Mesenchymal stem cell (in vitro differentiated cells and primary cell): ENCODE results near the gene ANO6.
A peak's percentile ranks its signal among the peaks of the same experiment; 100 is the strongest.

Source experiments
- DNase-seq: peaks from one replicate; pipeline ENCODE4 v3.0.0-alpha.2; 2013
- H2AFZ ChIP-seq: one replicate; pipeline ENCODE4 v1.6.1; 2013; ENCODE audit warnings: low read depth, mild to moderate bottlenecking, control low read depth, inconsistent platforms, low read length, moderate library complexity
- H2AK5ac ChIP-seq: 2 replicates; pipeline ENCODE4 v1.6.1; 2013; ENCODE audit warnings: low read length, moderate library complexity, mild to moderate bottlenecking, inconsistent platforms; ENCODE audit not compliant: severe bottlenecking
- H2BK120ac ChIP-seq: one replicate; pipeline ENCODE4 v1.6.1; 2013; ENCODE audit warnings: low read depth, mild to moderate bottlenecking, inconsistent platforms, low read length, moderate library complexity
- H2BK12ac ChIP-seq, 2 experiments: one replicate each; pipeline ENCODE4 v1.6.1; 2013; ENCODE audit warnings: inconsistent platforms in 2 of 2, low read length in 2 of 2, mild to moderate bottlenecking in 2 of 2, moderate library complexity in 2 of 2, control low read depth in 1 of 2
- H2BK15ac ChIP-seq: one replicate; pipeline ENCODE4 v1.6.1; 2013; ENCODE audit warnings: mild to moderate bottlenecking, low read depth, inconsistent platforms; ENCODE audit not compliant: poor library complexity, severe bottlenecking
- H2BK5ac ChIP-seq: 2 replicates; pipeline ENCODE4 v1.6.1; 2013; ENCODE audit warnings: low read depth, mild to moderate bottlenecking, low read length, control low read depth, inconsistent platforms; ENCODE audit not compliant: poor library complexity, severe bottlenecking
- H3K14ac ChIP-seq, 2 experiments: one replicate each; pipeline ENCODE4 v1.6.1; 2013; ENCODE audit warnings: inconsistent platforms in 2 of 2, low read length in 2 of 2, control low read depth in 1 of 2, mild to moderate bottlenecking in 1 of 2, moderate library complexity in 1 of 2
- H3K18ac ChIP-seq, 2 experiments: one replicate each; pipeline ENCODE4 v1.6.1; 2013; ENCODE audit warnings: inconsistent platforms in 2 of 2, low read length in 2 of 2, control low read depth in 1 of 2, low read depth in 1 of 2, mild to moderate bottlenecking in 1 of 2
- H3K23ac ChIP-seq, 2 experiments: one replicate each; pipeline ENCODE4 v1.6.1; 2013; ENCODE audit warnings: inconsistent platforms in 2 of 2, low read length in 2 of 2, mild to moderate bottlenecking in 2 of 2, moderate library complexity in 2 of 2, control low read depth in 1 of 2
- H3K27ac ChIP-seq: 2 replicates; pipeline ENCODE4 v1.5.1; 2013; ENCODE audit warnings: mild to moderate bottlenecking, moderate library complexity, low read length, control low read depth, inconsistent platforms; ENCODE audit not compliant: poor library complexity, severe bottlenecking
- H3K27me3 ChIP-seq, 2 experiments: 2 replicates each; pipeline versions ENCODE4 v1.6.1 to v1.7.0; 2013; ENCODE audit warnings: low read length in 2 of 2, mild to moderate bottlenecking in 2 of 2, moderate library complexity in 2 of 2, control low read depth in 1 of 2, inconsistent platforms in 1 of 2; ENCODE audit not compliant: control insufficient read depth in 1 of 2, insufficient read depth in 1 of 2
- H3K36me3 ChIP-seq, 2 experiments: 2 replicates each; pipeline versions ENCODE4 v1.6.1 to v1.7.0; 2013; ENCODE audit warnings: low read length in 2 of 2, control low read depth in 1 of 2, inconsistent platforms in 1 of 2, low read depth in 1 of 2, mild to moderate bottlenecking in 1 of 2; ENCODE audit not compliant: insufficient read depth in 2 of 2, control insufficient read depth in 1 of 2
- H3K4ac ChIP-seq, 2 experiments: one replicate each; pipeline ENCODE4 v1.6.1; 2013; ENCODE audit warnings: inconsistent platforms in 2 of 2, low read length in 2 of 2, mild to moderate bottlenecking in 2 of 2, moderate library complexity in 2 of 2, control low read depth in 1 of 2, low read depth in 1 of 2
- H3K4me1 ChIP-seq: 2 replicates; pipeline ENCODE4 v1.6.1; 2013; ENCODE audit warnings: low read depth, low read length, control low read depth; ENCODE audit not compliant: control insufficient read depth, insufficient read depth
- H3K4me2 ChIP-seq: 2 replicates; pipeline ENCODE4 v1.6.1; 2013; ENCODE audit warnings: low read length, mild to moderate bottlenecking, inconsistent platforms; ENCODE audit not compliant: poor library complexity, severe bottlenecking
- H3K4me3 ChIP-seq, 2 experiments: 2 replicates each; pipeline versions ENCODE4 v1.5.1 to v1.7.0; 2013; ENCODE audit warnings: low read length in 2 of 2, mild to moderate bottlenecking in 2 of 2, control low read depth in 1 of 2, low read depth in 1 of 2; ENCODE audit not compliant: insufficient read depth in 1 of 2
- H3K79me1 ChIP-seq: replicated peaks from 2 replicates; pipeline ENCODE4 v1.6.1; 2013; ENCODE audit warnings: mild to moderate bottlenecking, control low read depth, low read length, inconsistent platforms; ENCODE audit not compliant: poor library complexity, severe bottlenecking
- H3K9ac ChIP-seq: 2 replicates; pipeline ENCODE4 v1.7.0; 2013; ENCODE audit warnings: mild to moderate bottlenecking, low read length, moderate library complexity
- H3K9me3 ChIP-seq: 2 replicates; pipeline ENCODE4 v1.7.0; 2013; ENCODE audit warnings: mild to moderate bottlenecking, low read length; ENCODE audit not compliant: control insufficient read depth
- H4K8ac ChIP-seq: one replicate; pipeline ENCODE4 v1.6.1; 2013; ENCODE audit warnings: inconsistent platforms, mild to moderate bottlenecking, low read length, moderate library complexity
- H4K91ac ChIP-seq: one replicate; pipeline ENCODE4 v1.6.1; 2013; ENCODE audit warnings: mild to moderate bottlenecking, low read length, inconsistent platforms
- WGBS: methylation state at CpG from one replicate; pipeline ENCODE4 v1.1.7; 2013; ENCODE audit warnings: mixed read lengths; 5-methylcytosine and 5-hydroxymethylcytosine counted together

The ANO6 gene

GRCh38 chr12:45256721-45257120 is 40.8 kb downstream of the ANO6 start:
- Histone ChIP-seq H3K23ac (no peak overlapping the region), H3K9ac (no peak overlapping the region), H3K79me1 (peaks cover 29% of the 10 kb centered on the region), H3K4me3 (no peak overlapping the region), H3K27me3 (no peaks in the 10 kb centered on the region), H2BK15ac (no peak overlapping the region), H2AK5ac (no peak overlapping the region), H2AFZ (no peak overlapping the region), H3K4me2 (no peak overlapping the region), H3K9me3 (no peaks in the 10 kb centered on the region), H2BK120ac (no peak overlapping the region), H3K14ac (no peak overlapping the region), H2BK12ac (no peak overlapping the region), H3K27ac (no peak overlapping the region), H3K18ac (no peak overlapping the region), H2BK5ac (no peak overlapping the region), H3K36me3 (no peaks in the 10 kb centered on the region), H3K4ac (no peak overlapping the region), H4K91ac (no peak overlapping the region), H3K4me1 (peaks cover 3% of the 10 kb centered on the region), H4K8ac (no peak overlapping the region)
- DNase-seq = no peak

GRCh38 chr12:45257185-45257930 is 41.5 kb downstream of the ANO6 start:
- Histone ChIP-seq H3K79me1 (peaks cover 29% of the 10 kb centered on the region), H3K4me2 (no peak overlapping the region), H2AK5ac (no peak overlapping the region), H3K27ac (no peak overlapping the region), H3K4ac (peak overlapping the region; percentile 40 to 85), H4K8ac (peak overlapping the region; percentile 7), H2AFZ (no peak overlapping the region), H3K18ac (peak overlapping the region in 1 of 2 experiments; percentile 4), H2BK15ac (no peak overlapping the region), H2BK5ac (no peak overlapping the region), H3K36me3 (no peaks in the 10 kb centered on the region), H3K9me3 (no peaks in the 10 kb centered on the region), H3K4me3 (no peak overlapping the region), H2BK12ac (peak overlapping the region in 1 of 2 experiments; percentile 71), H3K4me1 (peaks cover 3% of the 10 kb centered on the region), H2BK120ac (no peak overlapping the region), H3K23ac (no peak overlapping the region), H3K27me3 (no peaks in the 10 kb centered on the region), H4K91ac (no peak overlapping the region), H3K9ac (no peak overlapping the region), H3K14ac (no peak overlapping the region)
- WGBS = 94% methylated on average over 6 of the region's 6 CpGs
- no peak for DNase-seq

GRCh38 chr12:45259675-45260074 is 43.8 kb downstream of the ANO6 start:
- H2BK15ac ChIP-seq = no peak overlapping the region
- H3K14ac ChIP-seq = peak overlapping the region in 1 of 2 experiments; percentile 94
- H3K4me3 ChIP-seq = peak overlapping the region in 1 of 2 experiments; percentile 3
- no peak overlapping the region for H3K9ac ChIP-seq
- H2BK120ac ChIP-seq = peak overlapping the region; percentile 91
- no peak overlapping the region for H4K91ac ChIP-seq
- no peaks in the 10 kb centered on the region for H3K9me3 ChIP-seq
- H3K27me3 ChIP-seq = no peaks in the 10 kb centered on the region
- H2BK12ac ChIP-seq = peak overlapping the region in 1 of 2 experiments; percentile 29
- H2AK5ac ChIP-seq = no peak overlapping the region
- H3K4me1 ChIP-seq = peaks cover 3% of the 10 kb centered on the region
- H3K27ac ChIP-seq = peak overlapping the region; percentile 11
- H3K79me1 ChIP-seq = peaks cover 36% of the 10 kb centered on the region
- no peaks in the 10 kb centered on the region for H3K36me3 ChIP-seq
- peak overlapping the region in 1 of 2 experiments; percentile 90 for H3K4ac ChIP-seq
- peak; percentile 69 for DNase-seq
- H4K8ac ChIP-seq = peak overlapping the region; percentile 22
- no peak overlapping the region for H3K4me2 ChIP-seq
- no peak overlapping the region for H3K23ac ChIP-seq
- peak overlapping the region; percentile 88 to 89 for H3K18ac ChIP-seq
- 43% methylated on average over 3 of the region's 3 CpGs for WGBS
- H2BK5ac ChIP-seq = no peak overlapping the region
- H2AFZ ChIP-seq = no peak overlapping the region

- Histone ChIP-seq H2BK15ac (no peak overlapping the region), H2BK5ac (no peak overlapping the region), H3K23ac (no peak overlapping the region), H2AK5ac (no peak overlapping the region), H3K4me2 (no peak overlapping the region), H2BK12ac (peak overlapping the region in 1 of 2 experiments; percentile 64), H2AFZ (no peak overlapping the region), H3K9me3 (no peaks in the 10 kb centered on the region), H4K8ac (no peak overlapping the region), H4K91ac (no peak overlapping the region), H3K9ac (no peak overlapping the region), H3K27ac (peak overlapping the region; percentile 11), H3K4me3 (peak overlapping the region in 1 of 2 experiments; percentile 3), H3K4me1 (peaks cover 3% of the 10 kb centered on the region), H2BK120ac (no peak overlapping the region), H3K27me3 (no peaks in the 10 kb centered on the region), H3K18ac (peak overlapping the region; percentile 0 to 54), H3K79me1 (peaks cover 36% of the 10 kb centered on the region), H3K4ac (no peak overlapping the region), H3K14ac (no peak overlapping the region), H3K36me3 (no peaks in the 10 kb centered on the region)
- WGBS = 61% methylated on average over 5 of the region's 5 CpGs
- DNase-seq = peak; percentile 75
These were observed 44.4 kb downstream of the ANO6 start for GRCh38 chr12:45260104-45260815.
